HCEC 1CT (cell line): ENCODE data around the gene IL17RE.

Experiments
- DNase-seq: peaks from one replicate; pipeline ENCODE4 v3.0.0-alpha.2; 2017

Gene IL17RE

GRCh38 chr3:9955611-9956352, 53.1 kb downstream of the IL17RE start:
- DNase-seq, result no peak

- DNase-seq, result no peak
Observed at GRCh38 chr3:9957214-9957613, 54.6 kb downstream of the IL17RE start.

GRCh38 chr3:9965200-9965875, 62.7 kb downstream of the IL17RE start:
- no peak for DNase-seq
